Astrocyte of the cerebellum (primary cell): ENCODE data around the gene CRIP1.

Experiments
- DNase-seq: peaks from one replicate; pipeline ENCODE4 v3.0.0-alpha.2; 2011; ENCODE audit warnings: low read depth
- H3K4me3 ChIP-seq: 2 replicates; pipeline ENCODE4 v1.5.1; 2011; ENCODE audit warnings: mild to moderate bottlenecking, low read depth, low read length, moderate library complexity
- CTCF ChIP-seq: IDR thresholded peaks from 2 replicates; pipeline ENCODE4 v1.5.1; 2012; ENCODE audit warnings: low read length, low read depth, moderate library complexity, mild to moderate bottlenecking; ENCODE audit errors: missing control alignments
- in situ Hi-C: cut with HindIII; loops from 2 replicates; pipeline ENCODE4 v1.10.0; 2017; ENCODE audit warnings: low sequenced_read_pairs

CRIP1 gene

GRCh38 chr14:105481886-105482457 lies 4.7 kb upstream of the CRIP1 start:
- H3K4me3 ChIP-seq = no peak overlapping the region
- in situ Hi-C loops = no loop called here

GRCh38 chr14:105482486-105483110 lies 4.1 kb upstream of the CRIP1 start:
- H3K4me3 ChIP-seq = no peak overlapping the region
- no peak for DNase-seq
- in situ Hi-C loops = no loop called here

More at GRCh38 chr14:105481886-105482457, 4.7 kb upstream of the CRIP1 start:
- peak; percentile 30 for TF ChIP-seq CTCF
- DNase-seq = peak; percentile 91

GRCh38 chr14:105483300-105484068 lies 3.2 kb upstream of the CRIP1 start:
- in situ Hi-C loops = no loop called here
- no peak for DNase-seq
- no peak for TF ChIP-seq CTCF
- no peak overlapping the region for H3K4me3 ChIP-seq

More at GRCh38 chr14:105482486-105483110, 4.1 kb upstream of the CRIP1 start:
- TF ChIP-seq CTCF = no peak

GRCh38 chr14:105484069-105484996 lies 2.4 kb upstream of the CRIP1 start:
- no peak for DNase-seq
- in situ Hi-C loops = no loop called here
- no peak overlapping the region for H3K4me3 ChIP-seq
- no peak for TF ChIP-seq CTCF

- H3K4me3 ChIP-seq = no peak overlapping the region
- TF ChIP-seq CTCF = no peak
- in situ Hi-C loops = no loop called here
- DNase-seq = no peak
Measured at GRCh38 chr14:105484997-105485393, 1.7 kb upstream of the CRIP1 start.

GRCh38 chr14:105485739-105486162 lies 935 bp upstream of the CRIP1 start:
- DNase-seq = no peak
- no peak overlapping the region for H3K4me3 ChIP-seq
- peak; percentile 44 for TF ChIP-seq CTCF
- in situ Hi-C loops = no loop called here
